ES-I3 (cell line): ENCODE results near the gene HMG20A.

Experiments used
- H3K36me3 ChIP-seq: 2 replicates; pipeline ENCODE4 v1.6.1; 2013; ENCODE audit warnings: mild to moderate bottlenecking, low read length, control low read depth, moderate library complexity; ENCODE audit not compliant: insufficient read depth
- H3K4me1 ChIP-seq: 2 replicates; pipeline ENCODE4 v1.6.1; 2013; ENCODE audit warnings: mild to moderate bottlenecking, control low read depth, low read length; ENCODE audit not compliant: insufficient read depth
- H3K9ac ChIP-seq: 2 replicates; pipeline ENCODE4 v1.6.1; 2013; ENCODE audit warnings: low read depth, mild to moderate bottlenecking, low read length, moderate library complexity
- H3K9me3 ChIP-seq: 2 replicates; pipeline ENCODE4 v1.6.1; 2013; ENCODE audit warnings: mild to moderate bottlenecking, low read length, moderate library complexity; ENCODE audit not compliant: control insufficient read depth, insufficient read depth

Gene HMG20A

DNA sequence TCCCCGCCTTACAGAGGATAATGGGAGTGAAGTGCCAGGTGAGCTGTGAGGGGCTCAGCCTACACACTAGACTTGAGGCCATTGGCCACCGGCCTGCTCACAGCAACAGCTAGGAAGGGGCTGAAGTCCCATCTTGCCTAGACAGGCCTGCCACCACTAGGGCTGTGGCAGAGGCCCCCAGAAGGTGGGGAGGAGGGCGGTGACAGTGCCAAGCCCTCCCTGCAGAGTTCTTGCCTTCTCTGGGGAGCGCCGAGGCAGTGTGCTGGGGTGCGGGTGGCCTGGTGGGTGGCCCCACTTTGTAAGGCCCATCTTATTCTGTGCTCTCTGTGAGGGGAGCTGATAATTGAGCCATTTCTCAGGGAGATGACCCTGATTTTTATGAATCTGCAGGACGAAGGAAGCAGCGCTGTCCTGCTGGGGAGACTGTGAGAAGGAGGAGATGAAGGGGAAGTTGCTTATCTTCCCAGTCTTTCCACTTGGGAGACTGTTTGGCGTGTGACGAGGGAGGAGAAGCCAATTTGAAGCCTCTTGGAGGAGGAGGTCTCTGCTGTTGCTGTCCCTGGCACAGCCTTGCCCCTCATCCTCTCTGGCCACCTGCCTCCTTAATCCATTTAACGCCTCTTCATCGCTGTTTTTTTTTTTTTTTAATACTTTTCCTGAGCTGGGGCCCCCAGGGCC is 107.7 kb downstream of the HMG20A start:
- H3K9ac ChIP-seq, result no peak overlapping the region
- H3K4me1 ChIP-seq, result peaks cover 33% of the 10 kb centered on the region
- H3K36me3 ChIP-seq, result no peaks in the 10 kb centered on the region
- H3K9me3 ChIP-seq, result no peaks in the 10 kb centered on the region

DNA sequence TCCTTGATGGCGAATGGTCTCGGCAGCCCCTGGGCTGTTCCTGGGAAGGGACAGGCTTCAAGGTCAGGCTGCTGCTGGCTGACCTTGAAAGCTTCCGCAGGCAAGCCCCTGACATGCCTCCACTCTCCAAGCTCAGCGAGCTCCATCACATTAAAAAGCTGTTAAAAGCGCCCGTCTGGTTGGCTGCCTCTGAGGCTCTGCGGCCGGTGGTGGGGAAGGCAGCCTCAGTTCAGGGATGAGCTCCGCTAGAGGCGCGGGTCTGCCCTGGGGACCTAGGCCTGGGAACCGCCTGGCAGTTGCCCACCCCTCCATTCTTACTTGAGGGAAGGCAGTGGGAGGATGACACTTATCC is 108.3 kb downstream of the HMG20A start:
- H3K9ac ChIP-seq, result no peak overlapping the region
- H3K36me3 ChIP-seq, result no peaks in the 10 kb centered on the region
- H3K9me3 ChIP-seq, result no peaks in the 10 kb centered on the region
- H3K4me1 ChIP-seq, result peaks cover 36% of the 10 kb centered on the region

DNA sequence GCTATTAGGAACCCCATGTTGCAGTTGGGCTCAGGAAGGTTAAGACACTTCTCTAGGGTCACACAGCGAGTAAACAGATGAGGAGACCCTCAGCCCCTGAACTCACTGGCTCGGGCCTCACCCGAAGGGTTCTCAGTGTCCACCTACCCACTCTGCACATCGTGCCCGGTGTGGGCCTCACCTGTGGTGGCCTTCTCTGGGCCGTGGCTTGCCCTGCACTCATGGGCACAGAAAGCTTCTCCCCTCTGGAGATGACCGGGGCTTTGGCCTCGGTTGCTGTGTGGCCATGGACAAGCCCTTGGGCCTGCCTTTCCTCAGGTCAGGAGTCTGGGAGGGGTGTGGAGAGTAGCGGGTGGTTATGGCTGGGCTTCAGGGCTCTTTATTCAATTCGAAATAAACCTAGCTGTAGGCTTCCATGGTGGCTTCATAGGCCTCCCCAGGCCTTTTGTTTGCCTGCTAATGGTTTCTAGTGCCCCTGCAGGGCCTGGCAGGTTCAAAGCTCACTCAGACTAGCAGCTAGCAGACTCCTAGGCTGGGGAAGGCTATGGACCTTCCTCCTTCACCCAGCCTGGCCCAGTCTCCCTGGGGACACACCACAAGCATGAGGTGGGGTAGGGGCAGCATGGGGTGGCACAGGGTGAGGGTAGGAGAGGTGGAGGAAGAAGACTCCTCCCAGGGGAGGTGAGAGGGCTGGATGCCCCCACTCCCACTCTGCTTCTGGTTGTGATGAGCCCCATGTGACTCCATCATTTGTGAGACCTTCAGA is 108.9 kb downstream of the HMG20A start:
- no peak overlapping the region for H3K9ac ChIP-seq
- no peaks in the 10 kb centered on the region for H3K36me3 ChIP-seq
- peaks cover 36% of the 10 kb centered on the region for H3K4me1 ChIP-seq
- H3K9me3 ChIP-seq, result no peaks in the 10 kb centered on the region

DNA sequence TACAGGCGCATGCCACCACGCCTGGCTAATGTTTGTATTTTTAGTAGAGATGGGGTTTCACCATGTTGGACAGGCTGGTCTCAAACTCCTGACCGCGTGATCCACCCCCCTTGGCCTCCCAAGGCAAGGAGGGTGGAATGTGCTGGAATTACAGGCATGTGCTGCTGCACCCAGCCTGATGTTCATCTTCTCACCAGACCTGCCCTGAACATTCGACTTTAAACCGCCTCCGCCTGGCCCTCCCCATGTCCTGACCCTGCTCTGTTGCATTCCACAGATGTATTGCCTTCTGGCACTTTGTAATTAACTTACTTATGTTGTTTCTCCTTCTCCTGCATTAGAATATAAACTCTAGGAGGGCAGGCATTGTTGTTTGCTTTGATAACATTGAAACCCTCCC is 109.9 kb downstream of the HMG20A start:
- peaks cover 36% of the 10 kb centered on the region for H3K4me1 ChIP-seq
- no peaks in the 10 kb centered on the region for H3K9me3 ChIP-seq
- H3K36me3 ChIP-seq, result no peaks in the 10 kb centered on the region
- no peak overlapping the region for H3K9ac ChIP-seq

DNA sequence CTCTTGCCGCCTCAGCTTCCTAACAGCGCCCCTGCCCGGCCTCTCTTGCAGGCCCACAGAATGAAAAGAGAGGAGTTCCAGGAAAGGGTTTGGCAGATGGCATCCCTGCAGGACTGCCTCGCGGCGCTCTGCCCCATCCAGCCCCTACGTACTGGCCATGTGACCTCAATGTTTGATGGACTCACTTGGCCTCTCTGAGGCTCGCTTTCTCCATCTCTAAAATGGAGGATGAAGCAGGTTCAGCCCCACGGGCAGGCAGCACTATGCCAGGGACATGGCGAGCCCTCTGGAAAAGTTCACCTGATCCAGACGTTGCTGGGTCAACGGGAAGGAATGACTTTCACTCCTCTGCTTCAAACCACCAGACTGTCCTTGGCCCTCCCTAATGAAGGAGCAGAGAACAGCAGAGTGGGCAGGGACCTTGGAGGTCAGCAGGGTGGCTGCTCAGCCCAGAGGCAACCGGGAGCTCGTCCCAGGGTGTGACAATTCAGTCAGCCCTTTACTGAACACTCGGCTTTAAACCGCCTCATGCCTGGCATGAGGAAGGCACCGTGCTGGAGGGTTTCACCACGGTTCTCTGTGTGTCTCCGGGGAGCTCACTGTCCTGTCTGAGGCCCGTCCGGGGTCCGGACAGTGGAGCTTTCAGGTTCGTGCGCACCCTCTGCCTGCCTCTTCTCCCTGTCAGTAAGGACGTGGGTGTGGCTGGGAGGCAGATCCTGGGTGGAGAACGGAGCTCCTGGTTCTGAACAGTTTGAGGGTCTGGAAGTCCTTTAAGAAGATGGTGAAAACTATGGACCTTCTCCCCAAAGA is 110.7 kb downstream of the HMG20A start:
- H3K36me3 ChIP-seq, result no peaks in the 10 kb centered on the region
- H3K9ac ChIP-seq, result no peak overlapping the region
- H3K9me3 ChIP-seq, result no peaks in the 10 kb centered on the region
- H3K4me1 ChIP-seq, result peaks cover 40% of the 10 kb centered on the region

DNA sequence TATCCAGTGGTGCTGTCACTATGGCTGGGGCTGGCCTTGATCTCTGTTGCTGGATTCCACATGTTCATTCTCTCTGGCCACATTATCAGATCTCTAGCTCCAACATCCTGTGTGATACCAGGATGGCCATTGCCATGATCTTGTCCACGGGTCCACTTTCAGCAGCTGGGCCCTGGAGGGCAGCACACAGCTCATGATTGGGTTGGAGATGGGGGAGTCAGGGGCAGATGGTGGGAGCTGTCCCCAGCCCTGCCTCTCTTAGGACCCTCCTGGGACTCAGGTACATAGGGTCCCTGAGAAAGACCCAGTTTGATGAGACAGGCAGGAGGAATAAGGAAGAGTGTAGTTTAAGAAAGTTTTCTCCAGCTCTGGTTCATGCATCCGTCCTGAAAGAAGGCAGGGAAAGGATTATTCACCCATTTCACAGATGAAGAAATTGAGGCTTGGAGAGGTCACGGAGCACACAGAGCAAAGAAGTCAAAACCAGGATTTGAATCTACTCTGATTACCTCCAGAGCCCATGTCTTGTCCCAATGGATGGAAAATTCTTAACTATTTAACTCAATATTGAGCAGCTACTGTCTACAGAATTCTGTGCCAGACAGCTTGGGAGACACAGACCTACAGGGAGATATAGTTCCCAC is 111.5 kb downstream of the HMG20A start:
- no peaks in the 10 kb centered on the region for H3K9me3 ChIP-seq
- no peak overlapping the region for H3K9ac ChIP-seq
- H3K36me3 ChIP-seq, result no peaks in the 10 kb centered on the region
- H3K4me1 ChIP-seq, result peaks cover 40% of the 10 kb centered on the region

DNA sequence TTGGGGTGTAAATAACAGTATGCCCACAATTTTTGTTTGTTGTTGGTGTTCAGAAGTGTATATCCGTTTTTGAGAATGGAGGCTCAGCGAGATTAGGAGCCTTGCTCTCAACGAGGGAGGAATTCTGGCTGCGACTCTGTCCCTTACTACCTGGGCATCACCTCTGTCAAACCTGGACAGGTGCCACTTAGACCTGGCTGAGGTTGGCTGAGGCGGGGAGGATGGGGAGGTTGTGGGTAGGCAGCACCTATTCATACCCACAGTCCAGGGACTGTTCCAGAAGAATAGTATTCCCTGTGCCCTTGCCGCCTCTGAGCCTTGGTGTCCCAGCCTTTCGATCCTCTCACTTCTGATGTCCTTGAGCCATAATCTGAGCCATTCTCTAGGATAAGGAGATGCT is 112.2 kb downstream of the HMG20A start:
- no peaks in the 10 kb centered on the region for H3K36me3 ChIP-seq
- H3K4me1 ChIP-seq, result peaks cover 41% of the 10 kb centered on the region
- no peaks in the 10 kb centered on the region for H3K9me3 ChIP-seq
- no peak overlapping the region for H3K9ac ChIP-seq

DNA sequence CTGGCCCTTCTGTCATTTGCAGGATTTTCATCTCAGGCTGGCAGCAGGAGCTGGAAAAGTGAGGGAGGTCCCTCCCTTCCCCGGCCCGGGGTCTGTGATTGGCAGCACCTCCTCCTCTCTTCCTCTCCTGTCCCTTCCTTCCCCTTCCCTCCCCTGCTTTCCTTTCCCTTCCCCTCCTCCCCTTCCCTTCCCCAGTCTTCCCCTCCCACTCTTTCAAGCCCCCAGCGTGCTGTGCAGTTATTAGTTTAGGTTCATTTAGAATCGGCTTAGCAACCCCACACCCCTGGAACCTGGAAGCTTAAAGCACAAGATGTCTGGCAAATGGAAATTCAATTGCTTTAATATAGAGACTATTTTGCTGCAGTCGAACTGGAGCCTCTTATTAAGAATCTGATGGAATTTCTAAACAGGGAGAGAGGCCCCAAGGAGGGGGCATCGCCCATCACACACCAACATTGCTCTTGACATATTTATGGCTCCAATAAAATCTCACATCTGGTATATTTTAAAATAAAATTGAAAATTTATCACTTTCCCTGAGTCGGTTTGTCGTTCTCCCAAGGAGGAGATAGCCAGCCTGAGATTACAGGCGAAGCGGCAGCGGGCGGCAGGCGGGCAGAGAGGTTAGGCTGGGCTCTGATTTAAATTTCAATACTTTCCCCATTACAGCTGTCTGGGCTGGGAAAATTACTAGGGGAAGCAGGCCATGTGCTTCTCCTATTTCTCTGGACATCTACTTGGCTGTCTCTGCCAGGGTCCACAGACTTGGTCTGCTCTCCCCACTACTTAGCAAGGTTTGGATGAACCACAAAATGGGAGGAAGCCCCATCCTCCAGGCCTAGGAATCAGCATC is 113.1 kb downstream of the HMG20A start:
- Histone ChIP-seq H3K36me3 (no peaks in the 10 kb centered on the region), H3K9me3 (no peaks in the 10 kb centered on the region), H3K4me1 (peaks cover 43% of the 10 kb centered on the region), H3K9ac (no peak overlapping the region)
